ENCODE measurements around the gene CTDSPL. TPM values are rescaled to one million over a fixed set of nuclear protein-coding genes. Genes with fewer than 3 reads are reported as not detected.

The CTDSPL gene
- total and polyA plus RNA-seq, 5 experiments from 2014 or later: 0.26 to 0.99 (median 0.45) TPM

DNA sequence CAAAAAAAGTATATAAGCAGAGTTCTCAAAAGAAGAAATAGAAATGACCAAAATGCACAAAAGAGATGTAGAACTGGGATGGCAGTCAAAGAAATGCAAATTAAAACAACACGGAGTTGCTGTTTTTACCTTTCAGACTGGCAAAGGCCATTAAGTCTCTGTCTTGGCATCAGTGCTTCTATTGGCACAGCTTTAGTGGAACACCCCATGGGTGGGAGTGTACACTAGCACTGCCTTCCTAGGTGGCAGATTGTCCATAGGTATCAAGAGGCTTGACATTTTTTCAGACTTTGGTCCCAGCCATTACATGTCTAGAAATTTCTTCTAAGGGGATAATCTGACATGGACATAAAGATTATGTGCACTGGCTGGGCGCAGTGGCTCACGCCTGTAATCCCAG lies 70.8 kb downstream of the CTDSPL start:
- peaks cover 0 to under 1% (median 0%) of the 10 kb centered on the region in 5 donors for H3K27me3 Mint-ChIP-seq
- H3K36me3 Mint-ChIP-seq: peaks cover 0 to 13% (median 6%) of the 10 kb centered on the region in 3 donors
- no peak for DNase-seq
- ATAC-seq: no peak
- POLR2A ChIA-PET: no interaction called here
- H3K4me1 Mint-ChIP-seq: no peaks in the 10 kb centered on the region
- no peak overlapping the region for H3K27ac Mint-ChIP-seq
- H3K9me3 Mint-ChIP-seq: peaks cover 0 to 8% (median 0%) of the 10 kb centered on the region in 9 donors
- H3K4me3 Mint-ChIP-seq: no peak overlapping the region

DNA sequence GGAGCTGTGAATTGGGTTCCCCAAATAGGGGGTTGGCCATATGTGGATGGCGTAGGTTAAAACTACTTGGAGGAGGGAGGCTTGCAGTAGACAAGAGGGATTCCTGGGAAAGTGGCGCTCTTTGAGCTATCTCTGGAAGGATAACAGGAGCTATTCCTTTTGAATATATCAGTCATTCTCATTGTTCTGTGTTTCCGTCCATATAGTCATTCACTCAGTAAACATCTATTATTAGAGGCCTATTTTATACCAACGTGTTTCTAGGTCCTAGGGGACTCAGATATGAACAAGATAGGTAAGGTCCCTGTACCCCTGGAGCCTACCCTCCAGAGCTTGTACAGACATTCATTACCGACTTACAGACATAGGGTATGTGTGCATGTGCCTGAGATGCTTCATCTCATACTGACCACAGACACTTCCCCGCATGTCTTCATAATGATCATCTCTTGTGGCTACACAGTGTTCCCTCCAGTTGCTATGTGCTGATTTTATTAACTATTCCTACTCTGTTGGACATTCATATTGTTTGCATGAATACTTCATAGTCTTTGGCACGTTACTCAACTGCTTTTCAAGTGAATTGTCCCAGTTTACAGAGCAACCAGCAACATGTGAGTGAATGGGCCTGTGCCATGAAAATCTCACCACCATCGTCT lies 73.1 kb downstream of the CTDSPL start:
- Mint-ChIP-seq H3K9me3 (peaks cover 0 to 2% (median 0%) of the 10 kb centered on the region in 9 donors), H3K27ac (no peak overlapping the region), H3K4me3 (no peak overlapping the region), H3K36me3 (peaks cover 0 to 6% (median 0%) of the 10 kb centered on the region in 3 donors), H3K27me3 (peaks cover 0 to 6% (median 0%) of the 10 kb centered on the region in 5 donors), H3K4me1 (no peaks in the 10 kb centered on the region)
- DNase-seq: no peak
- no peak for ATAC-seq
- POLR2A ChIA-PET: no interaction called here

DNA sequence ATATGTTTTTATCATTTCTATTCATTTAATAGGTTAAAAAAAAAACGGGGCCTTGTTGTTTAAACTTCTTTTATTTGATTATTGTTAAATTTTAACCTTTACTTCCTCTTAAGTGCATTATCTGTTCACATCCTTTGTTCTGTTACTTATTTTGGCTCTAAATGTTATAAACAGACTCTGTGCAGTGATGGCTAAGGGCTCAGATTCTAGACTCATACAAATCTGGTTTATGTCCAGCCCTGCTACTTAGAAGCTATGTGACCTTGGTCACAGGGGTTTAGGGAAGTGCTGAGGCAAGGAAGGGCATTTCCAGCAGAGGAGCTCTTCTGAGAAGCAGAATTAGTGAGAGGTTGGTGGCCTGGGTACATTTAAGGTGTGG lies 73.6 kb downstream of the CTDSPL start:
- Mint-ChIP-seq H3K27ac (peak overlapping the region in 1 of 10 donors; percentile 3), H3K4me3 (no peak overlapping the region), H3K36me3 (peaks cover 0 to 6% (median 0%) of the 10 kb centered on the region in 3 donors), H3K4me1 (no peaks in the 10 kb centered on the region), H3K9me3 (peaks cover 0 to 2% (median 0%) of the 10 kb centered on the region in 9 donors), H3K27me3 (peaks cover 0 to 6% (median 0%) of the 10 kb centered on the region in 5 donors)
- DNase-seq (no peak), ATAC-seq (no peak)
- POLR2A ChIA-PET: no interaction called here

DNA sequence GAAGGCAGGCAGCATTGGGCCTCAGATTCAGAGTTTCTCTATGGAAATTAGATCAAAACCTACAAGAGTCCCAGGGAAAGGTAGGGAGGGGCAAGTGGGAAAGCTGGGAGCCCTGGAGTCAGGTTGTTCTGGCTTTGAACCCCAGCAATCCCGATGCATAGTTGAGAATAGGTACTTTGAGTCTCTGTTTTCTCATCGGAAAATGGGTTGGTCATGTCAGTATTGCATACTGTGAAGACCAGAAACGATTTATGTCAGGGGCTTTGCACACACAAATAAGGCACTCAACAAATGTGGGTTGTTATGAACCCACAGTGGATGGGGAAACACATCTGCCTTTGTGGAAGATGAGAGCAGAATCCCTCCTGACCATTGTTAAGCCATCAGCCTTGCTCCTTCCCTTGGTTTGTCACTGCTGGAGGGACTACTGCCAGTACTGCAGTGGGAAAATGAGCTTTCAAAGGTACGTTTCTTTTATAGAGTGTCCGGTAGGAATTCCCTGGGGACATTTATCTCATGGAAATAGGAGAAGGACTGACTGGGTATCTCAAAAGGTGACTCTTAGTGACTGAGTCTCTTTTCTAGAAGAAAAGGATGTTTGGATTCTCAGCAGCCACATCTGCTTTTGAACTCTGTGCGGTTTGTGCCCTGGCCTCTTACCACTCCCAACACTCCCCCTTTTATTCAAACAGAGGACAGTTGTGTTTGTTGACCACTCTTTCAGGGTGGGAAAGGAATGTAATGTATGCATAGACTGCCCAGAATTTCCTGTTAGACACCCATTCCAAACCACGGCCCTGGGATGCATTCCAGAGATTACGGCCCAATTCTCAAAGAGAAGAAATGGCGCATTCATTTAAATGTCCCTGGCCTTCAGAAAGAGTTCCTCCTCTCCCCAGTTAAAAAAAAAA lies 74.3 kb downstream of the CTDSPL start:
- Mint-ChIP-seq H3K4me3 (no peak overlapping the region), H3K27me3 (peaks cover 0 to 6% (median 0%) of the 10 kb centered on the region in 5 donors), H3K36me3 (no peaks in the 10 kb centered on the region), H3K4me1 (no peaks in the 10 kb centered on the region), H3K27ac (no peak overlapping the region), H3K9me3 (peaks cover 0 to 2% (median 0%) of the 10 kb centered on the region in 9 donors)
- POLR2A ChIA-PET: no interaction called here
- ATAC-seq: no peak
- no peak for DNase-seq

DNA sequence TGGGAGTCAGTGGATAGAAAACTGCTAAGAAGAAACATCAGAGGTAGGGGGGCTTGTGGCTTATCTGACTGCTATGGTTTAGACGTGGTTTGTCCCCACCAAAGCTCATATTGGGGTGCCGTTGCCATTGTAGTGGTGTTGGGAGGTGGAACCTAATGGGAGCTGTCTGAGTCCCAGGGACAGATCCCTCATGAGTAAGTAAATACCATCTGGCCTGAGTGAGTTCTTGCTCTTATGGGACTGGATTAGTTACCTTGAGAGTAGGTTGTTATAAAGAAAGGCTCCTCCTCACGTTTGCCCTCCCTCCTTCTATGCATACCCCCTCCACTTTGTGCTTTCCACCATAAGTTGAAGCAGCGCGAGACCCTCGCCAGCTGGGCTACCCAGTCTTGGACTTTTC lies 75.5 kb downstream of the CTDSPL start:
- Mint-ChIP-seq H3K4me1 (no peaks in the 10 kb centered on the region), H3K27me3 (peaks cover 0 to 6% (median 0%) of the 10 kb centered on the region in 5 donors), H3K36me3 (no peaks in the 10 kb centered on the region), H3K4me3 (no peak overlapping the region), H3K9me3 (peaks cover 0 to 2% (median 0%) of the 10 kb centered on the region in 9 donors), H3K27ac (no peak overlapping the region)
- POLR2A ChIA-PET: no interaction called here
- ATAC-seq (no peak), DNase-seq (no peak)

DNA sequence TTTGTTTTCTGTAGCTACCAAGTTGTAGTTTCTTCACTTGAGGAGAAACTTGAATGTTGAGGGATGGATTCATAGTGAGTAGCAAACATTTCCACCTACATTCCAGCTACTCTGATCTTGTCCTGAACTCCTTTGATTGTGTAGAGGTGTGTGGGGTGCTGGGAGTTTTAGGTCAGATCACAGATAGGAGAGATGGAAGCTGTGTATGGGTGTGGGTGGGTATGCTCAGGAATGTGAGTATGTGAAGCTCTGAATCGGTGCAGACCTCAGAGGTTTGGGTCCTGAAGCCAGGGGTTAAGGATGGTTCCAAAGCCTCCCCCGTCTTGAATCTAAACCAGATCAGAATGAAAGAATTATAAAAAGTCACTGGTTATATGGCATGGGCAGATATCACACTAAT lies 76.3 kb downstream of the CTDSPL start:
- ATAC-seq (no peak), DNase-seq (no peak)
- POLR2A ChIA-PET: no interaction called here
- no peaks in the 10 kb centered on the region for H3K36me3 Mint-ChIP-seq
- no peak overlapping the region for H3K4me3 Mint-ChIP-seq
- peaks cover 0 to 2% (median 0%) of the 10 kb centered on the region in 9 donors for H3K9me3 Mint-ChIP-seq
- H3K4me1 Mint-ChIP-seq: no peaks in the 10 kb centered on the region
- H3K27me3 Mint-ChIP-seq: peaks cover 0 to 6% (median 0%) of the 10 kb centered on the region in 5 donors
- H3K27ac Mint-ChIP-seq: no peak overlapping the region

DNA sequence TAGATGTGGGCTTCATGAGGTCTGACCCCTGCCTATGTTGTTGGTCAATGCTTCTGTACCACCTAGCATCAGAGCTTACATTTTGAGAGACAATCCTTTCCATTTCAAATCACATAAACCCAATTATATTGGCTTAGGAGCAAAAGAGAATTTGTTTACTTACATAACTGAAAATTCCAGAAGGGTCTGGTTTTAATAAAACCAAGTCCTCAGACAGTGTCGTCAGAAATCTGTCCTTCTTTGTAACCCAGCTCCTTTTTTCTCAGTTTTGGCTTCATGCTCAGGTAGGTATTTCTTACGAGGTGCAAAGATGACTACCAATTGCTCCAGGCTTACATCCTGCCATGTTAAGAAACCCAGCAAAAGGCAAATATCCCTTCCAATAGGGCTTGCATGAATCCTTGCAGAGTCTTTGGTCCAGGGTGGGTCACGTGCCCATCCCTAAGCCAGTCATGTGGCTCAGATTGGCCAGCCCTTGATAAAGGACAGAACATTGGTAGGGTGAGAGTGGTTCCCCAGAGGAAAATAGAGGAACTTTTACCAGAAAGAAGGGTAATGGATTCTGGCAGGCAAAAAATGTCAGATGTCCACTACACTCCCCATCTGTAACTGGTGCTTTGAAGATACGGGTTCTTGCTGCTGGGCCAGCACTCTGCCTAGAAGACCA lies 78.7 kb downstream of the CTDSPL start:
- no peaks in the 10 kb centered on the region for H3K4me1 Mint-ChIP-seq
- H3K9me3 Mint-ChIP-seq: no peaks in the 10 kb centered on the region
- no peak overlapping the region for H3K27ac Mint-ChIP-seq
- H3K36me3 Mint-ChIP-seq: no peaks in the 10 kb centered on the region
- DNase-seq (no peak), ATAC-seq (no peak)
- POLR2A ChIA-PET: no interaction called here
- H3K27me3 Mint-ChIP-seq: peaks cover 0 to 6% (median 0%) of the 10 kb centered on the region in 5 donors
- no peak overlapping the region for H3K4me3 Mint-ChIP-seq

DNA sequence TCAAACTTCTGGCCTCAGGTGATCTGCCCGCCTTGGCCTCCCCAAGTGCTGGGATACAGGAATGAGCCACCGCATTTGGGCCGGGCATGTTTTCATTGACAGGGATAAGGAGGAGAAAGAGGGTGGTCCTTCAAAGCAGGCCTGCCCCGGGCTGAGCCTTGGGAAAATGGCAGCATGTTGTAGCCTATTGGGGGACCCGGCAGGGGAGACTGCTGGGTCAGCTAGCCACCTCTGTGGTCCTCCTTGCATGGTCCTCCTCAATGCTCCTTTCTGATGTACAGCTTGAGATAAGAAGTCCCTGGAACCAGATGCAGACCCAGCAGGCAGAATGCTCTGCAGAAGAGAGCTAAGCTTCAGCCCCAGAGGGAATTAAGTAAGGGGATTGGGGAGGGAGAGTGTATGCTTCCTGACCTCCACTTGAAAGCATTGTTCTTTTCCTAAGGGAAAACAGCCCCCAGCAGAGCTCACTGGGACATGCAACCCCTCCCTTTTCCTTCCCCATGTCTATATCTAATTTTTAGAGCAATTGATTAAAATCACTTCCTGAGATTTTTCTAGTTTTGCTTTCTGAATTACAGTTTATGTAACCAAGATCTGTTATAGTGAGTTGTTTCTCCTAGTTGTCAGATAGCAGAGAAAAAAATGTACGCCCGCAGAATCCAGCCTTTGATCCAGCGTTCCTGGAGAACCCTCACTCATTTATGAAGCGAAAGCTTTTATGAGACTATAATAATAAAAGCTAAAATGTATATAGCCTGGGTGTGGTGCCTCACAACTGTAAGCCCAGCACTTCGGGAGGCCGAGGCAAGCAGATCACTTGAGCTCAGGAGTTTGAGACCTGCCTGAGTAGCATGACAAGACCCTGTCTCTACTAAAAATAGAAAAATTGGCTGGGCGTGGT lies 80.2 kb downstream of the CTDSPL start:
- no peak for ATAC-seq

DNA sequence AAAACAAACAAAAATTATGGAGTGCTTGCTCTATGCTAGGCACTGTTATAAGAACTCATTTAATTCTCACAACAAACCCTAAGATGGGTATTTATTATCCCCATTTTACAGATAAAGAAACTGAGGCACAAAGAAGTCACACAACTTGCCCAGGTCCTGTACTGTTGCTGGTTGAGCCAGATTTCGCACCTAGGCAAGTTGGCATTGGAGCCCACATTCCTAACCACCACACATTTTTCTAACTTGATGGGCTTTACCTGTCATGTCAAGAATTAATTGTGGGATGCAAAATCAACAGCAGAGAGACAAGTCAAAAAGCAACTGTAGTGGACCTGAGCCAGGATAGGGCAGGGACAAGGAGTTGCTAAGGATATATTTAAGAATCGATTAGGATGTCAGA lies 81.0 kb downstream of the CTDSPL start:
- no peaks in the 10 kb centered on the region for H3K9me3 Mint-ChIP-seq
- no peak for ATAC-seq
- POLR2A ChIA-PET: no interaction called here
- DNase-seq: no peak
- H3K36me3 Mint-ChIP-seq: no peaks in the 10 kb centered on the region
- H3K27ac Mint-ChIP-seq: no peak overlapping the region
- H3K4me1 Mint-ChIP-seq: no peaks in the 10 kb centered on the region
- H3K27me3 Mint-ChIP-seq: peaks cover 0 to 4% (median 0%) of the 10 kb centered on the region in 5 donors
- H3K4me3 Mint-ChIP-seq: no peak overlapping the region

More for the DNA sequence above, 80.2 kb downstream of the CTDSPL start:
- peaks cover 0 to 6% (median 0%) of the 10 kb centered on the region in 5 donors for H3K27me3 Mint-ChIP-seq
- no peak overlapping the region for H3K4me3 Mint-ChIP-seq
- POLR2A ChIA-PET: no interaction called here
- no peak overlapping the region for H3K27ac Mint-ChIP-seq
- DNase-seq: no peak
- no peaks in the 10 kb centered on the region for H3K36me3 Mint-ChIP-seq
- H3K4me1 Mint-ChIP-seq: no peaks in the 10 kb centered on the region
- no peaks in the 10 kb centered on the region for H3K9me3 Mint-ChIP-seq

DNA sequence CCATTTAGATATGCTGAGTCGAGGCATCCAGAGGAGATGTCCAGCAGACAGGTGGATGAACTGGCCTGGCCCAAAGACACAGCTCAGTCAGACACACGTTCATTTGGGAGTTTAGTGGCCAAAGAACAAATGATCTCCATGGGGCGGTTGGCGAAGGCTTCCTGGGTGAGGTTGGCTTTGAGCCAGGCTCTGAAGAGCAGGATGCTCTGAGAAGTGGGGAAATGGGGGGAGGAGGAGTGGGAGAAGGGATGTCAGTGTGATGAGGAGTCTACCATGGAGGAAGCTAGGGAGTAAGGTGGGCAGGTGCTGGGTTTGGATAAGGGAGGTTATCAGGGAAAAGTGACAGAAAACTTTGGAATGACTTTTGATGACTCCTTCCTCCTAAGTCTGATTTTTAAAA lies 81.4 kb downstream of the CTDSPL start:
- DNase-seq: no peak
- Mint-ChIP-seq H3K27ac (peak overlapping the region in 1 of 10 donors; percentile 32), H3K36me3 (no peaks in the 10 kb centered on the region), H3K4me3 (no peak overlapping the region), H3K27me3 (peaks cover 0 to 2% (median 0%) of the 10 kb centered on the region in 5 donors), H3K4me1 (no peaks in the 10 kb centered on the region), H3K9me3 (no peaks in the 10 kb centered on the region)
- POLR2A ChIA-PET: no interaction called here
- no peak for ATAC-seq

DNA sequence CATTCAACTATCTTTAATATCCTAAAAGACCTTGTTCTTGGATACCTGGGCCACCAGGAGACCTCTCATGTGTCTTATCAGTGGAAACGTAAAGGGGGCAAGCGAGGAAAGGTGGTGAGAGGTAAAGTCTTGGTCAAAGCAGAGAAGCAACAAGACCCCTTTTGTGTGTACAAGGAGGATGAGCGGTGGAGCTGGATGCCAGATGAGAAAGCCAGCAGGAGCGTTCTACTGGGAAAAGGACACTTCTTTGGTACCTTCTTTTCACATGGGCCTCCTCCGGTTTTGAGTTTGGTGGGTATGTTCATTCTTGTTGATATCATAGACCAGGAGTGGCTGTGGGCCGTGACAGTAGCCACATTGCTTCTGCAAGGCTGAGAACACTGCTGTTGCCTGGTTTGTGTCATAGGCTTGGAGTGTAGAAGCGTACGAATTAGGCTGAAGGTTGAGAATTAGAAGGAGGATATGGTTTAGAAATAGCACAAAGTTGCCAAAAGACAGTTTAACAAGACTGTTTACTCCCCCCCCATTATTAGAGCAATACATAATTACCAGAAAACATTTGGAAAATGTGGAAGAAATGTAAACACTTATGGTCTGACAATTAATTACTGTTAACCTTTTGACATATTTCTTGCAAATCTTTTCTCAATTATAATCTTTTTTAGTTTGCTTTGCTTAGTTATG lies 82.1 kb downstream of the CTDSPL start:
- no peak for DNase-seq
- Mint-ChIP-seq H3K27ac (no peak overlapping the region), H3K4me3 (no peak overlapping the region), H3K36me3 (no peaks in the 10 kb centered on the region), H3K27me3 (peaks cover 0 to 2% (median 0%) of the 10 kb centered on the region in 5 donors), H3K9me3 (no peaks in the 10 kb centered on the region), H3K4me1 (no peaks in the 10 kb centered on the region)
- ATAC-seq: no peak
- POLR2A ChIA-PET: no interaction called here

DNA sequence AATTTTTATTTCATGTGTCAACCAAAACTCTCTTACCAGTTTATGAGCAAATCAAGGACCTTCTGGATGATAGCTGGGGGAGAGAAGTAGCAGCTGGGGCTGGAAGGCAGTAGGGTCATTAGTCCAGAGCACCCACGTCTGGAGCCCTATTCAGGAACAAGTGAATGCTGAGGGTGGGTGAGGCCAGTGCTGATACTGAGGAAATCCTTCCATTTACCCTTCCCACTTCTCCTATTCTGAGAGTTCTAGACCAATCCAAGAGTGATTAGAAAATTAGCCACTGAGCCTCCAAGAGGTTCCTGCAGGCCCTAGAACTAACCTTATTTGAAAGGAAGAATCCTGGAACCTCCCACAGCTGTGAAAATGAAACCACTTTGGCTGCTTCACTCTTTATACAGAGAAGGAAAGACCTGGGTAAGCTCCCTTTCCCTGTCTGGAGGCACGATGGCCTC lies 82.7 kb downstream of the CTDSPL start:
- Mint-ChIP-seq H3K27ac (no peak overlapping the region), H3K27me3 (peaks cover 0 to 1% (median 0%) of the 10 kb centered on the region in 5 donors), H3K4me3 (no peak overlapping the region), H3K4me1 (no peaks in the 10 kb centered on the region), H3K36me3 (no peaks in the 10 kb centered on the region), H3K9me3 (no peaks in the 10 kb centered on the region)
- ATAC-seq (no peak), DNase-seq (no peak)
- POLR2A ChIA-PET: no interaction called here

All from naive thymus-derived CD8-positive, alpha-beta T cell (primary cell).